PC-3 (cell line): ENCODE measurements around the gene ATP5PD.

ENCODE experiments used
- CTCF ChIP-seq: fragments of 300-600 bp; sonication (generic); conservative IDR thresholded peaks from 2 replicates; pipeline ENCODE4 v1.5.1; 2017; ENCODE audit warnings: antibody characterized with exemption, low read depth, mild to moderate bottlenecking, low read length
- EZH2 ChIP-seq: fragments of 300-600 bp; sonication (generic); IDR thresholded peaks from one replicate; pipeline ENCODE4 v1.6.1; 2017; ENCODE audit warnings: antibody characterized with exemption, mild to moderate bottlenecking, low read length; ENCODE audit not compliant: unreplicated experiment
- EZH2phosphoT487 ChIP-seq: fragments of 300-600 bp; sonication (generic); IDR thresholded peaks from 2 replicates; pipeline ENCODE4 v1.6.1; 2018; ENCODE audit warnings: mild to moderate bottlenecking, antibody characterized with exemption, low read length, borderline replicate concordance

GRCh38 chr17:75039238-75039637 lies 7.5 kb downstream of the ATP5PD start:
- TF ChIP-seq CTCF: no peak
- no peak for TF ChIP-seq EZH2phosphoT487
- no peak for TF ChIP-seq EZH2
